Large intestine (tissue), 3 donors: ENCODE measurements around the gene CFAP97. TPM values are rescaled to one million over a fixed set of nuclear protein-coding genes. Genes with fewer than 3 reads are reported as not detected.
A peak's percentile ranks its signal among the peaks of the same experiment; 100 is the strongest.

Source experiments
- DNase-seq, 2 donors: peaks; one replicate each; pipeline versions ENCODE4 v3.0.0 to v3.0.0-alpha.2; 2013
- H3K27ac ChIP-seq: one replicate; pipeline ENCODE4 v1.5.1; 2013; ENCODE audit warnings: low read length
- H3K27me3 ChIP-seq: 2 replicates; pipeline ENCODE4 v1.6.1; 2013; ENCODE audit warnings: low read length; ENCODE audit not compliant: control insufficient read depth, insufficient read depth
- H3K36me3 ChIP-seq: 2 replicates; pipeline ENCODE4 v1.6.1; 2013; ENCODE audit warnings: low read length; ENCODE audit not compliant: control insufficient read depth, insufficient read depth
- H3K4me1 ChIP-seq: one replicate; pipeline ENCODE4 v1.6.1; 2013; ENCODE audit warnings: low read length; ENCODE audit not compliant: control insufficient read depth, insufficient read depth
- H3K4me3 ChIP-seq: one replicate; pipeline ENCODE4 v1.5.1; 2013; ENCODE audit warnings: low read length
- H3K9me3 ChIP-seq: one replicate; pipeline ENCODE4 v1.6.1; 2013; ENCODE audit warnings: mild to moderate bottlenecking, low read depth, low read length, moderate library complexity; ENCODE audit not compliant: control insufficient read depth
- WGBS: methylation state at CpG from one replicate; pipeline ENCODE4 v1.1.5; 2013; ENCODE audit warnings: low lambda C conversion rate; ENCODE audit not compliant: insufficient coverage; 5-methylcytosine and 5-hydroxymethylcytosine counted together
- polyA plus RNA-seq: library from polyadenylated mRNA; unstranded; fragments of 120-200 nt; gene quantifications from one replicate; pipeline ENCODE4 v1.2.1, GENCODE V29; 2013

CFAP97 gene
- polyA plus RNA-seq, 1 donor = 27.4 TPM

GRCh38 chr4:185182239-185182638 lies 21.6 kb downstream of the CFAP97 start:
- no peaks in the 10 kb centered on the region for H3K4me1 ChIP-seq
- no peaks in the 10 kb centered on the region for H3K9me3 ChIP-seq
- H3K4me3 ChIP-seq = no peak overlapping the region
- WGBS = 50% methylated on average over 1 of the region's 2 CpGs
- H3K36me3 ChIP-seq = no peaks in the 10 kb centered on the region
- no peaks in the 10 kb centered on the region for H3K27me3 ChIP-seq
- DNase-seq = no peak
- H3K27ac ChIP-seq = no peak overlapping the region

- no peaks in the 10 kb centered on the region for H3K4me1 ChIP-seq
- H3K4me3 ChIP-seq = no peak overlapping the region
- WGBS = no CpG with 5 or more reads among the region's 3 CpGs
- H3K27ac ChIP-seq = no peak overlapping the region
- no peaks in the 10 kb centered on the region for H3K9me3 ChIP-seq
- DNase-seq = no peak
- H3K36me3 ChIP-seq = peaks cover 6% of the 10 kb centered on the region
- H3K27me3 ChIP-seq = no peaks in the 10 kb centered on the region
These were observed 24.3 kb downstream of the CFAP97 start for GRCh38 chr4:185179488-185179887.

DNA sequence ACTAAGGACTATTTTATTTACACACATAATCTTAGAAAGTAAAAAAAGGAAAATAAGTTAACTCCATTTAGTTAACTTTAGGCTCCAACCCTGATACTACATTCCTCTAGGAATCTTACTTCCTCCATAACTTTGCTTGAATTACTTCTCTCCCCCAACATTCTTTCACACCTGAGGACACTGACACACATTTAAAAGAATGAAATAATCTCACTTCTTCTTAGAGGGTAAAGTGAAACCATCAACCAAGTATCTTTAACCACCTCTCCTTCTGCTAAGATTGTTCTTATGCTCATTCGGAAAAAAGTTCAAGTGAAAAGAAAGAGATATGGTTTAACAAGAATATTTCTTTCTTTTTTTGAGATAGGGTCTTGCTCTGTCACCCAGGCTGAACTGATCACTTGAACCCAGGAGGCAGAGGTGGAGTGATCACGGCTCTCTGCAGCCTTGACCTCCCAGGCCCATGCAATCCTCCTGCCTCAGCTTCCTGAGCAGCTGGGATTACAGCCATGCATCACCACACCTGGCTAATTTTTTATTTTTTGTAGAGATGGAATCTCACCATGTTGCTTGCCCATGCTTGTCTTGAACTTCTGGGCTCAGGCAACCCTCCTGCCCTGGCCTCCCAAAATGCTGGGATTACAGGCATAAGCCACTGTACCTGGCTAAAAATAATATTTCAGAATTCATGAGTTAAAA lies 32.3 kb downstream of the CFAP97 start:
- Histone ChIP-seq H3K9me3 (no peaks in the 10 kb centered on the region), H3K4me3 (no peak overlapping the region), H3K27ac (no peak overlapping the region), H3K36me3 (peaks cover 30% of the 10 kb centered on the region), H3K4me1 (no peaks in the 10 kb centered on the region), H3K27me3 (no peaks in the 10 kb centered on the region)
- DNase-seq = no peak
- no CpG with 5 or more reads among the region's 2 CpGs for WGBS

DNA sequence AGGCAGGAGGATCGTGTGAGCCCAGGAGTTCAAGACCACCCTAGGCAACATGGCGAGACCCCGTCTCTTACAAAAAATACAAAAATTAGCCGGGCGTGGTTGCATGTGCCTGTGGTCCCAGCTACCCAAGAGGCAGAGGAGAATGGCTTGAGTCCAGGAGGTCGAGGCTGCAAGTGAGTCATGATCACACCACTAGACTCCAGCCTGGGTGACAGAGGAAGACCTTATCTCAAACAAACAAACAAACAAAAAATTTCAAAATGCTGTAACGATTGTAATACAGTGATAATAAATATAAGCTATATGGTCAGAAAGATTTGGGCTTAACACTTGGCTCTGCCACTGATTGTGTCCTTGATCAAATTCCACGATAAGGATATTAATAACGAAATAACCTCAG lies 36.6 kb downstream of the CFAP97 start:
- DNase-seq = no peak
- H3K36me3 ChIP-seq = peaks cover 29% of the 10 kb centered on the region
- WGBS = 100% methylated on average over 2 of the region's 9 CpGs

GRCh38 chr4:185165605-185166063 lies 38.2 kb downstream of the CFAP97 start:
- Histone ChIP-seq H3K27ac (no peak overlapping the region), H3K9me3 (no peaks in the 10 kb centered on the region), H3K4me3 (no peak overlapping the region), H3K36me3 (peaks cover 32% of the 10 kb centered on the region), H3K4me1 (no peaks in the 10 kb centered on the region), H3K27me3 (no peaks in the 10 kb centered on the region)
- no peak for DNase-seq
- no CpG with 5 or more reads among the region's 2 CpGs for WGBS

More for the DNA sequence above, 36.6 kb downstream of the CFAP97 start:
- H3K27me3 ChIP-seq = no peaks in the 10 kb centered on the region
- H3K4me3 ChIP-seq = no peak overlapping the region
- H3K9me3 ChIP-seq = no peaks in the 10 kb centered on the region
- no peak overlapping the region for H3K27ac ChIP-seq
- no peaks in the 10 kb centered on the region for H3K4me1 ChIP-seq

GRCh38 chr4:185151296-185151695 lies 52.5 kb downstream of the CFAP97 start:
- 100% methylated on average over 1 of the region's 1 CpG for WGBS
- H3K4me3 ChIP-seq = no peak overlapping the region
- no peak for DNase-seq
- H3K27me3 ChIP-seq = no peaks in the 10 kb centered on the region
- no peaks in the 10 kb centered on the region for H3K4me1 ChIP-seq
- no peak overlapping the region for H3K27ac ChIP-seq
- no peaks in the 10 kb centered on the region for H3K9me3 ChIP-seq
- H3K36me3 ChIP-seq = peaks cover 12% of the 10 kb centered on the region

- no peak overlapping the region for H3K27ac ChIP-seq
- no peaks in the 10 kb centered on the region for H3K27me3 ChIP-seq
- DNase-seq = no peak
- WGBS = 100% methylated on average over 2 of the region's 12 CpGs
- no peak overlapping the region for H3K4me3 ChIP-seq
- peaks cover 6% of the 10 kb centered on the region for H3K4me1 ChIP-seq
- peaks cover 18% of the 10 kb centered on the region for H3K36me3 ChIP-seq
- no peaks in the 10 kb centered on the region for H3K9me3 ChIP-seq
These were observed 54.4 kb downstream of the CFAP97 start for GRCh38 chr4:185149392-185149791.

GRCh38 chr4:185145572-185145971 lies 58.2 kb downstream of the CFAP97 start:
- no peak for DNase-seq
- H3K4me1 ChIP-seq = peaks cover 10% of the 10 kb centered on the region
- no peaks in the 10 kb centered on the region for H3K9me3 ChIP-seq
- peaks cover 13% of the 10 kb centered on the region for H3K36me3 ChIP-seq
- H3K27ac ChIP-seq = no peak overlapping the region
- WGBS = 90% methylated on average over 2 of the region's 13 CpGs
- no peaks in the 10 kb centered on the region for H3K27me3 ChIP-seq
- H3K4me3 ChIP-seq = no peak overlapping the region

DNA sequence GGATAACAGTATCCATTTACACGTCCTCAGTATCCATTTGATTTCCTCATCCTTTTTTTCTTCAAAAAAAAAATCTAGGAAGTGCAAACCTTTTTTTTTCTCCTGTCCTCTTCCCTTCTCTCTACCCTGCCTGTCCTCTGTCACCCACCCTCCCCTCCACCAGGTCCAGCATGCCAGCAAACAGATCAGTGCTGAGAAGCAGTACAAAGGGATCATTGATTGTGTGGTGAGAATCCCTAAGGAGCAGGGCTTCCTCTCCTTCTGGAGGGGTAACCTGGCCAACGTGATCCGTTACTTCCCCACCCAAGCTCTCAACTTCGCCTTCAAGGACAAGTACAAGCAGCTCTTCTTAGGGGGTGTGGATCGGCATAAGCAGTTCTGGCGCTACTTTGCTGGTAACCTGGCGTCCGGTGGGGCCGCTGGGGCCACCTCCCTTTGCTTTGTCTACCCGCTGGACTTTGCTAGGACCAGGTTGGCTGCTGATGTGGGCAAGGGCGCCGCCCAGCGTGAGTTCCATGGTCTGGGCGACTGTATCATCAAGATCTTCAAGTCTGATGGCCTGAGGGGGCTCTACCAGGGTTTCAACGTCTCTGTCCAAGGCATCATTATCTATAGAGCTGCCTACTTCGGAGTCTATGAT lies 59.1 kb downstream of the CFAP97 start:
- WGBS = 80% methylated on average over 1 of the region's 16 CpGs
- H3K9me3 ChIP-seq = no peaks in the 10 kb centered on the region
- peaks cover 2% of the 10 kb centered on the region for H3K27me3 ChIP-seq
- H3K4me3 ChIP-seq = no peak overlapping the region
- peaks cover 8% of the 10 kb centered on the region for H3K36me3 ChIP-seq
- H3K4me1 ChIP-seq = peaks cover 10% of the 10 kb centered on the region
- DNase-seq = no peak
- H3K27ac ChIP-seq = no peak overlapping the region

- H3K27me3 ChIP-seq = peaks cover 8% of the 10 kb centered on the region
- DNase-seq = no peak
- peaks cover 8% of the 10 kb centered on the region for H3K36me3 ChIP-seq
- no peaks in the 10 kb centered on the region for H3K9me3 ChIP-seq
- H3K27ac ChIP-seq = no peak overlapping the region
- H3K4me1 ChIP-seq = peaks cover 10% of the 10 kb centered on the region
- H3K4me3 ChIP-seq = peak overlapping the region; percentile 54
- no CpG with 5 or more reads among the region's 30 CpGs for WGBS
These were observed 60.2 kb downstream of the CFAP97 start for GRCh38 chr4:185143601-185143969.
